Measurements from ENCODE around the gene KPNA1. TPM values are rescaled to one million over a fixed set of nuclear protein-coding genes. Genes with fewer than 3 reads are reported as not detected.
A peak's percentile ranks its signal among the peaks of the same experiment; 100 is the strongest.

Gene KPNA1
- total and polyA plus RNA-seq, 2 of the 13 experiments (the other 11 are each of a cell fraction or from before 2014, with no cell fraction given): 15.4 to 30.0 TPM

GRCh38 chr3:122564155-122564912, 49.6 kb upstream of the KPNA1 start, which contains the start of the genes DTX3L and PARP9 (continued):
- peak; percentile 61; the same call in 1 of the 2 replicates for TF ChIP-seq ZBED4 (CRISPR knock-in tag; IDR thresholded peaks at IDR 0.05; ENCODE audit: borderline replicate concordance)
- TF ChIP-seq IKZF4 (CRISPR knock-in tag; IDR thresholded peaks at IDR 0.05; ENCODE audit: borderline replicate concordance, low read depth, not compliant biosample characterization): no peak
- no peak for TF ChIP-seq NONO (IDR thresholded peaks at IDR 0.05)
- peak; percentile 70 for TF ChIP-seq NONO (CRISPR knock-in tag; conservative IDR thresholded peaks at IDR 0.05)
- TF ChIP-seq ZNF546 (CRISPR knock-in tag; conservative IDR thresholded peaks at IDR 0.05): 0 out of 2 replicates have a peak, but pooled peaks have one; percentile 51
- 0 out of 2 replicates have a peak, but pooled peaks have one; percentile 60 for TF ChIP-seq CBX5 (CRISPR knock-in tag; IDR thresholded peaks at IDR 0.05; ENCODE audit: borderline replicate concordance)
- TF ChIP-seq AGO2 (optimal IDR thresholded peaks at IDR 0.05; ENCODE audit: low read depth, low read length): peak; percentile 38
- TF ChIP-seq PRDM10 (CRISPR knock-in tag; IDR thresholded peaks at IDR 0.05; ENCODE audit: low read depth): peak; percentile 50; the same call in 1 of the 2 replicates
- no peak for TF ChIP-seq SRF (IDR thresholded peaks at IDR 0.05; ENCODE audit: low read depth, low read length)
- no peak for TF ChIP-seq MZF1 (CRISPR knock-in tag; IDR thresholded peaks at IDR 0.05; ENCODE audit: borderline replicate concordance)
- no peak for TF ChIP-seq ZNF138 (CRISPR knock-in tag; IDR thresholded peaks at IDR 0.05; ENCODE audit: low read depth)
- TF ChIP-seq ZNF263 (CRISPR knock-in tag; IDR thresholded peaks at IDR 0.05): peak; percentile 95
- TF ChIP-seq XRCC5 (optimal IDR thresholded peaks at IDR 0.05; ENCODE audit: low read length): peak; percentile 32
- TF ChIP-seq HCFC1 (IDR thresholded peaks at IDR 0.05; ENCODE audit: low read depth, low read length): no peak; the same call in 1 of the 2 replicates
- no peak for TF ChIP-seq MED13 (CRISPR knock-in tag; IDR thresholded peaks at IDR 0.05)
- peak; percentile 60; the same call in 1 of the 2 replicates for TF ChIP-seq ZNF703 (CRISPR knock-in tag; IDR thresholded peaks at IDR 0.05; ENCODE audit: borderline replicate concordance)
- TF ChIP-seq KLF15 (CRISPR knock-in tag; IDR thresholded peaks at IDR 0.05; ENCODE audit: borderline replicate concordance): no peak
- TF ChIP-seq SALL2 (CRISPR knock-in tag; IDR thresholded peaks at IDR 0.05): no peak; the same call in 1 of the 2 replicates
- TF ChIP-seq SPEN (CRISPR knock-in tag; IDR thresholded peaks at IDR 0.05; ENCODE audit: low read depth): peak; percentile 26; the same call in 1 of the 2 replicates
- TF ChIP-seq MLLT10 (CRISPR knock-in tag; IDR thresholded peaks at IDR 0.05): no peak
- TF ChIP-seq FOXC1 (CRISPR knock-in tag; IDR thresholded peaks at IDR 0.05; ENCODE audit: borderline replicate concordance): peak; percentile 60; the same call in 1 of the 2 replicates
- no peak for TF ChIP-seq NBN (conservative IDR thresholded peaks at IDR 0.05)
- TF ChIP-seq ZNF670 (CRISPR knock-in tag; IDR thresholded peaks at IDR 0.05; ENCODE audit: borderline replicate concordance): peak; percentile 59; the same call in 1 of the 2 replicates

All from HepG2 (cell line).